H1 (cell line): ENCODE measurements around the gene TGOLN2. TPM values are rescaled to one million over a fixed set of nuclear protein-coding genes. Genes with fewer than 3 reads are reported as not detected.

Source experiments
- CBX5 ChIP-seq: fragments of 300-800, 300-1000 bp; sonication (generic); IDR thresholded peaks from 2 replicates; pipeline ENCODE4 v1.7.1; 2016; ENCODE audit warnings: antibody characterized with exemption, low read length, low read depth
- CTCF ChIP-seq, 3 experiments: IDR thresholded peaks; 1 replicate in 2 of 3; 2 replicates in 1 of 3; pipeline versions ENCODE4 v1.5.1 to v1.6.1; 2011; ENCODE audit warnings: low read length in 3 of 3, mild to moderate bottlenecking in 3 of 3, inconsistent platforms in 2 of 3, low read depth in 1 of 3, moderate library complexity in 1 of 3; ENCODE audit not compliant: insufficient read depth in 1 of 3; ENCODE audit errors: control extremely low read depth in 1 of 3
- KDM4A ChIP-seq: IDR thresholded peaks from one replicate; pipeline ENCODE4 v1.7.1; 2012; ENCODE audit warnings: low read depth, mild to moderate bottlenecking, moderate library complexity, low read length, inconsistent platforms; ENCODE audit not compliant: severe bottlenecking
- polyA plus RNA-seq, 7 experiments: library from polyadenylated mRNA; depleted of rRNA in 3 of 7; stranded (reverse) in 5 of 7; unstranded in 2 of 7; fragments of >200 nt in 5 of 7; fragments of 200-250 nt in 2 of 7; gene quantifications; 1 replicate in 5 of 7; 2 replicates in 1 of 7; 4 replicates in 1 of 7; pipeline versions ENCODE4 v1.2.1 to v1.2.3, GENCODE V29; 2011 to 2013; ENCODE audit warnings: missing spikeins in 2 of 7, mixed read lengths in 2 of 7
- total RNA-seq: library from RNA; stranded (reverse); fragmentation: NEBNext Ultra II Directional; extraction: Animal tissue kit (Norgen Biotek cat#: 25700); gene quantifications from 2 replicates; pipeline ENCODE4 v1.2.1, GENCODE V29; 2021

The TGOLN2 gene
- total and polyA plus RNA-seq, 2 of the 8 experiments (the other 6 are each of a cell fraction or from before 2014, with no cell fraction given) = 33.9 to 38.9 TPM

- TF ChIP-seq CTCF (IDR thresholded peaks at IDR 0.05; ENCODE audit: control extremely low read depth in 1 of 3, insufficient read depth in 1 of 3, low read depth in 1 of 3, low read length in 3 of 3) (no peak), KDM4A (no peak), CBX5 (no peak)
Observed at GRCh38 chr2:85325466-85325811, 2.4 kb downstream of the TGOLN2 start (continued).
